ENCODE results near the gene KIF23.

KIF23 gene

GRCh38 chr15:69497667-69498066 is 83.5 kb downstream of the KIF23 start:
- DNase-seq = peak; percentile 3
